ENCODE data around the gene POPDC3.
"Not testable (repeated sequence)": the region's sequence is repeated elsewhere in the genome, so short reads cannot be mapped to it uniquely, and the experiment has no call there.

The POPDC3 gene

GRCh38 chr6:105200133-105200730 lies 20.4 kb upstream of the POPDC3 start:
- DNase-seq (ENCODE audit: low read depth, low spot score): no peak
- no peak overlapping the region for H3K4me3 ChIP-seq (ENCODE audit: low read length)

GRCh38 chr6:105199711-105200110 lies 19.9 kb upstream of the POPDC3 start:
- no peak overlapping the region for H3K4me3 ChIP-seq (ENCODE audit: low read length)
- DNase-seq (ENCODE audit: low read depth, low spot score): no peak

- no peak for DNase-seq (ENCODE audit: low read depth, low spot score)
- H3K4me3 ChIP-seq (ENCODE audit: low read length): no peak overlapping the region
Measured at GRCh38 chr6:105196076-105196475, 16.3 kb upstream of the POPDC3 start.

GRCh38 chr6:105194591-105194990 lies 14.8 kb upstream of the POPDC3 start:
- H3K4me3 ChIP-seq (ENCODE audit: low read length): no peak overlapping the region
- DNase-seq (ENCODE audit: low read depth, low spot score): no peak

GRCh38 chr6:105194106-105194505 lies 14.3 kb upstream of the POPDC3 start:
- no peak overlapping the region for H3K4me3 ChIP-seq (ENCODE audit: low read length)
- DNase-seq (ENCODE audit: low read depth, low spot score): no peak

- H3K4me3 ChIP-seq (ENCODE audit: low read length): no peak overlapping the region
- DNase-seq (ENCODE audit: low read depth, low spot score): no peak
Measured at GRCh38 chr6:105193647-105194046, 13.8 kb upstream of the POPDC3 start.

GRCh38 chr6:105192707-105193465 lies 13.1 kb upstream of the POPDC3 start:
- H3K4me3 ChIP-seq (ENCODE audit: low read length): no peak overlapping the region

GRCh38 chr6:105191351-105191750 lies 11.5 kb upstream of the POPDC3 start:
- no peak for DNase-seq (ENCODE audit: low read depth, low spot score)
- no peak overlapping the region for H3K4me3 ChIP-seq (ENCODE audit: low read length)

More at GRCh38 chr6:105192707-105193465, 13.1 kb upstream of the POPDC3 start:
- no peak for DNase-seq (ENCODE audit: low read depth, low spot score)

- H3K4me3 ChIP-seq (ENCODE audit: low read length): no peak overlapping the region
Measured at GRCh38 chr6:105189026-105189820, 9.4 kb upstream of the POPDC3 start.

GRCh38 chr6:105188251-105188650 lies 8.4 kb upstream of the POPDC3 start:
- no peak overlapping the region for H3K4me3 ChIP-seq (ENCODE audit: low read length)
- DNase-seq (ENCODE audit: low read depth, low spot score): no peak

More at GRCh38 chr6:105189026-105189820, 9.4 kb upstream of the POPDC3 start:
- DNase-seq (ENCODE audit: low read depth, low spot score): no peak

- DNase-seq (ENCODE audit: low read depth, low spot score): no peak
- no peak overlapping the region for H3K4me3 ChIP-seq (ENCODE audit: low read length)
Measured at GRCh38 chr6:105186576-105186975, 6.8 kb upstream of the POPDC3 start.

- no peak overlapping the region for H3K4me3 ChIP-seq (ENCODE audit: low read length)
- no peak for DNase-seq (ENCODE audit: low read depth, low spot score)
Measured at GRCh38 chr6:105184921-105185320, 5.1 kb upstream of the POPDC3 start.

- no peak for DNase-seq (ENCODE audit: low read depth, low spot score)
Measured at GRCh38 chr6:105181981-105182515, 2.2 kb upstream of the POPDC3 start.

GRCh38 chr6:105178636-105179035 lies 1.2 kb downstream of the POPDC3 start:
- no peak overlapping the region for H3K4me3 ChIP-seq (ENCODE audit: low read length)
- no peak for DNase-seq (ENCODE audit: low read depth, low spot score)

More at GRCh38 chr6:105181981-105182515, 2.2 kb upstream of the POPDC3 start:
- no peak overlapping the region for H3K4me3 ChIP-seq (ENCODE audit: low read length)

GRCh38 chr6:105178110-105178509 lies 1.7 kb downstream of the POPDC3 start:
- DNase-seq (ENCODE audit: low read depth, low spot score): no peak

GRCh38 chr6:105177556-105177955 lies 2.3 kb downstream of the POPDC3 start:
- no peak for DNase-seq (ENCODE audit: low read depth, low spot score)
- no peak overlapping the region for H3K4me3 ChIP-seq (ENCODE audit: low read length)

More at GRCh38 chr6:105178110-105178509, 1.7 kb downstream of the POPDC3 start:
- no peak overlapping the region for H3K4me3 ChIP-seq (ENCODE audit: low read length)

- H3K4me3 ChIP-seq (ENCODE audit: low read length): no peak overlapping the region
- DNase-seq (ENCODE audit: low read depth, low spot score): no peak
Measured at GRCh38 chr6:105174512-105174911, 5.3 kb downstream of the POPDC3 start.

- not testable (repeated sequence) for DNase-seq (ENCODE audit: low read depth, low spot score); H3K4me3 ChIP-seq (ENCODE audit: low read length)
Measured at GRCh38 chr6:105172515-105172914, 7.3 kb downstream of the POPDC3 start.

GRCh38 chr6:105170059-105170458 lies 9.8 kb downstream of the POPDC3 start:
- no peak overlapping the region for H3K4me3 ChIP-seq (ENCODE audit: low read length)
- no peak for DNase-seq (ENCODE audit: low read depth, low spot score)

GRCh38 chr6:105167914-105168313 lies 11.9 kb downstream of the POPDC3 start:
- no peak overlapping the region for H3K4me3 ChIP-seq (ENCODE audit: low read length)
- no peak for DNase-seq (ENCODE audit: low read depth, low spot score)

Data from Jurkat, Clone E6-1 (cell line).